Suppressor macrophage treated with lipopolysaccharide for 1 hour (primary cell): ENCODE data around the gene TACC2.
A peak's percentile ranks its signal among the peaks of the same experiment; 100 is the strongest.
"Not testable (repeated sequence)": the region's sequence is repeated elsewhere in the genome, so short reads cannot be mapped to it uniquely, and the experiment has no call there.

Experiments used
- DNase-seq, 3 donors: peaks; one replicate each; pipeline ENCODE4 v3.0.0-alpha.2; 2020 to 2022

TACC2 gene

GRCh38 chr10:121981346-121981745, 7.6 kb upstream of the TACC2 start:
- peak in 2 of 3 donors; percentile 17 to 45 for DNase-seq

GRCh38 chr10:121983852-121984251, 5.1 kb upstream of the TACC2 start:
- no peak for DNase-seq

- no peak for DNase-seq
Observed at GRCh38 chr10:121984463-121984862, 4.5 kb upstream of the TACC2 start.

- no peak for DNase-seq
Observed at GRCh38 chr10:121990015-121990677, 1.2 kb downstream of the TACC2 start.

GRCh38 chr10:121991727-121992126, 2.8 kb downstream of the TACC2 start:
- DNase-seq: not testable (repeated sequence)

- DNase-seq: no peak
Observed at GRCh38 chr10:121994429-121994941, 5.5 kb downstream of the TACC2 start.

- DNase-seq: no peak
Observed at GRCh38 chr10:121998462-121998861, 9.5 kb downstream of the TACC2 start.

- no peak for DNase-seq
Observed at GRCh38 chr10:121999301-121999700, 10.3 kb downstream of the TACC2 start.

GRCh38 chr10:122001698-122002097, 12.7 kb downstream of the TACC2 start:
- no peak for DNase-seq

GRCh38 chr10:122007415-122007814, 18.5 kb downstream of the TACC2 start:
- no peak for DNase-seq

- no peak for DNase-seq
Observed at GRCh38 chr10:122010405-122011050, 21.6 kb downstream of the TACC2 start.

GRCh38 chr10:122012731-122013130, 23.8 kb downstream of the TACC2 start:
- no peak for DNase-seq

GRCh38 chr10:122013311-122013780, 24.4 kb downstream of the TACC2 start:
- no peak for DNase-seq

- DNase-seq: no peak
Observed at GRCh38 chr10:122014652-122015248, 25.8 kb downstream of the TACC2 start.

GRCh38 chr10:122017926-122018325, 29.0 kb downstream of the TACC2 start:
- not testable (repeated sequence) for DNase-seq

GRCh38 chr10:122018491-122018890, 29.5 kb downstream of the TACC2 start:
- no peak for DNase-seq

- DNase-seq: no peak
Observed at GRCh38 chr10:122018951-122019413, 30.0 kb downstream of the TACC2 start.

- DNase-seq: no peak
Observed at GRCh38 chr10:122019414-122019975, 30.5 kb downstream of the TACC2 start.

GRCh38 chr10:122020226-122020625, 31.3 kb downstream of the TACC2 start:
- DNase-seq: no peak

GRCh38 chr10:122021379-122021778, 32.4 kb downstream of the TACC2 start:
- no peak for DNase-seq

- no peak for DNase-seq
Observed at GRCh38 chr10:122021828-122022227, 32.9 kb downstream of the TACC2 start.

GRCh38 chr10:122022276-122022675, 33.3 kb downstream of the TACC2 start:
- DNase-seq: no peak

GRCh38 chr10:122023257-122023656, 34.3 kb downstream of the TACC2 start:
- DNase-seq: not testable (repeated sequence)
